T-helper 1 cell treated with Interleukin-12 subunit alpha and Interleukin-12 subunit beta and Interleukin-4 antibody, amounts not matched to agents 30 μg/mL and 1 μg/mL, for 36 hours (primary cell): ENCODE results near the gene PLXNC1.

ENCODE experiments used
- H3K27ac Mint-ChIP-seq: one replicate; pipeline ENCODE4 v1.8.0; 2021; ENCODE audit warnings: mild to moderate bottlenecking, mixed read lengths
- H3K27me3 Mint-ChIP-seq: one replicate; pipeline ENCODE4 v1.8.0; 2021; ENCODE audit warnings: low read depth, mixed read lengths
- H3K36me3 Mint-ChIP-seq: one replicate; pipeline ENCODE4 v1.8.0; 2021; ENCODE audit warnings: low read depth, mixed read lengths
- H3K4me1 Mint-ChIP-seq: one replicate; pipeline ENCODE4 v1.8.0; 2021; ENCODE audit warnings: low read depth, mixed read lengths
- H3K4me3 Mint-ChIP-seq: one replicate; pipeline ENCODE4 v1.8.0; 2021; ENCODE audit warnings: mild to moderate bottlenecking, moderate library complexity, mixed read lengths
- H3K9me3 Mint-ChIP-seq: one replicate; pipeline ENCODE4 v1.8.0; 2021; ENCODE audit warnings: mixed read lengths

PLXNC1 gene

GRCh38 chr12:94191023-94191422 is 42.6 kb downstream of the PLXNC1 start:
- Mint-ChIP-seq H3K36me3 (peaks cover 52% of the 10 kb centered on the region), H3K4me1 (peaks cover 2% of the 10 kb centered on the region), H3K27ac (no peak overlapping the region), H3K9me3 (peaks cover 26% of the 10 kb centered on the region), H3K27me3 (no peaks in the 10 kb centered on the region), H3K4me3 (no peak overlapping the region)

GRCh38 chr12:94191811-94192210 is 43.4 kb downstream of the PLXNC1 start:
- H3K4me1 Mint-ChIP-seq: peaks cover 2% of the 10 kb centered on the region
- H3K9me3 Mint-ChIP-seq: peaks cover 26% of the 10 kb centered on the region
- no peak overlapping the region for H3K4me3 Mint-ChIP-seq
- no peaks in the 10 kb centered on the region for H3K27me3 Mint-ChIP-seq
- peaks cover 48% of the 10 kb centered on the region for H3K36me3 Mint-ChIP-seq
- no peak overlapping the region for H3K27ac Mint-ChIP-seq

GRCh38 chr12:94192506-94192905 is 44.1 kb downstream of the PLXNC1 start:
- peaks cover 48% of the 10 kb centered on the region for H3K36me3 Mint-ChIP-seq
- peaks cover 26% of the 10 kb centered on the region for H3K9me3 Mint-ChIP-seq
- H3K27ac Mint-ChIP-seq: no peak overlapping the region
- no peak overlapping the region for H3K4me3 Mint-ChIP-seq
- peaks cover 2% of the 10 kb centered on the region for H3K4me1 Mint-ChIP-seq
- no peaks in the 10 kb centered on the region for H3K27me3 Mint-ChIP-seq

GRCh38 chr12:94193168-94193567 is 44.8 kb downstream of the PLXNC1 start:
- Mint-ChIP-seq H3K4me1 (peaks cover 2% of the 10 kb centered on the region), H3K27ac (no peak overlapping the region), H3K9me3 (peaks cover 26% of the 10 kb centered on the region), H3K36me3 (peaks cover 48% of the 10 kb centered on the region), H3K4me3 (no peak overlapping the region), H3K27me3 (no peaks in the 10 kb centered on the region)

- peaks cover 6% of the 10 kb centered on the region for H3K4me1 Mint-ChIP-seq
- H3K27ac Mint-ChIP-seq: no peak overlapping the region
- H3K4me3 Mint-ChIP-seq: no peak overlapping the region
- no peaks in the 10 kb centered on the region for H3K27me3 Mint-ChIP-seq
- H3K9me3 Mint-ChIP-seq: peaks cover 25% of the 10 kb centered on the region
- H3K36me3 Mint-ChIP-seq: peaks cover 57% of the 10 kb centered on the region
Measured at GRCh38 chr12:94195483-94195882, 47.1 kb downstream of the PLXNC1 start.

- Mint-ChIP-seq H3K27me3 (no peaks in the 10 kb centered on the region), H3K4me1 (peaks cover 19% of the 10 kb centered on the region), H3K9me3 (peaks cover 6% of the 10 kb centered on the region), H3K27ac (no peak overlapping the region), H3K4me3 (no peak overlapping the region), H3K36me3 (peaks cover 41% of the 10 kb centered on the region)
Measured at GRCh38 chr12:94198469-94198868, 50.1 kb downstream of the PLXNC1 start.

- H3K4me3 Mint-ChIP-seq: no peak overlapping the region
- peaks cover 20% of the 10 kb centered on the region for H3K4me1 Mint-ChIP-seq
- peaks cover 37% of the 10 kb centered on the region for H3K36me3 Mint-ChIP-seq
- H3K27ac Mint-ChIP-seq: no peak overlapping the region
- no peaks in the 10 kb centered on the region for H3K27me3 Mint-ChIP-seq
- peaks cover 2% of the 10 kb centered on the region for H3K9me3 Mint-ChIP-seq
Measured at GRCh38 chr12:94198872-94199271, 50.5 kb downstream of the PLXNC1 start.

- Mint-ChIP-seq H3K4me1 (peaks cover 28% of the 10 kb centered on the region), H3K9me3 (no peaks in the 10 kb centered on the region), H3K36me3 (peaks cover 31% of the 10 kb centered on the region), H3K4me3 (no peak overlapping the region), H3K27ac (no peak overlapping the region), H3K27me3 (no peaks in the 10 kb centered on the region)
Measured at GRCh38 chr12:94200069-94200468, 51.7 kb downstream of the PLXNC1 start.

GRCh38 chr12:94200695-94201094 is 52.3 kb downstream of the PLXNC1 start:
- peaks cover 30% of the 10 kb centered on the region for H3K36me3 Mint-ChIP-seq
- H3K27ac Mint-ChIP-seq: no peak overlapping the region

GRCh38 chr12:94202245-94203180 is 54.1 kb downstream of the PLXNC1 start:
- peak overlapping the region; percentile 47 for H3K4me3 Mint-ChIP-seq
- H3K9me3 Mint-ChIP-seq: no peaks in the 10 kb centered on the region
- H3K4me1 Mint-ChIP-seq: peaks cover 47% of the 10 kb centered on the region

More at GRCh38 chr12:94200695-94201094, 52.3 kb downstream of the PLXNC1 start:
- Mint-ChIP-seq H3K9me3 (no peaks in the 10 kb centered on the region), H3K27me3 (no peaks in the 10 kb centered on the region), H3K4me3 (no peak overlapping the region), H3K4me1 (peaks cover 30% of the 10 kb centered on the region)

GRCh38 chr12:94203181-94203546 is 54.8 kb downstream of the PLXNC1 start:
- Mint-ChIP-seq H3K27me3 (no peaks in the 10 kb centered on the region), H3K36me3 (peaks cover 27% of the 10 kb centered on the region), H3K4me3 (peak overlapping the region; percentile 47), H3K4me1 (peaks cover 52% of the 10 kb centered on the region), H3K9me3 (no peaks in the 10 kb centered on the region), H3K27ac (peak overlapping the region; percentile 23)

More at GRCh38 chr12:94202245-94203180, 54.1 kb downstream of the PLXNC1 start:
- Mint-ChIP-seq H3K27ac (peak overlapping the region; percentile 23), H3K27me3 (no peaks in the 10 kb centered on the region), H3K36me3 (peaks cover 26% of the 10 kb centered on the region)

GRCh38 chr12:94203796-94204195 is 55.4 kb downstream of the PLXNC1 start:
- Mint-ChIP-seq H3K4me3 (no peak overlapping the region), H3K27ac (peak overlapping the region; percentile 84), H3K27me3 (no peaks in the 10 kb centered on the region), H3K4me1 (peaks cover 58% of the 10 kb centered on the region), H3K36me3 (peaks cover 24% of the 10 kb centered on the region), H3K9me3 (no peaks in the 10 kb centered on the region)

- peaks cover 28% of the 10 kb centered on the region for H3K36me3 Mint-ChIP-seq
- no peaks in the 10 kb centered on the region for H3K9me3 Mint-ChIP-seq
- peak overlapping the region; percentile 84 for H3K27ac Mint-ChIP-seq
- peaks cover 63% of the 10 kb centered on the region for H3K4me1 Mint-ChIP-seq
- H3K4me3 Mint-ChIP-seq: peak overlapping the region; percentile 68
- H3K27me3 Mint-ChIP-seq: no peaks in the 10 kb centered on the region
Measured at GRCh38 chr12:94204499-94205247, 56.3 kb downstream of the PLXNC1 start.

GRCh38 chr12:94205822-94206221 is 57.4 kb downstream of the PLXNC1 start:
- Mint-ChIP-seq H3K9me3 (no peaks in the 10 kb centered on the region), H3K4me1 (peaks cover 60% of the 10 kb centered on the region), H3K36me3 (peaks cover 30% of the 10 kb centered on the region), H3K4me3 (peak overlapping the region; percentile 82), H3K27me3 (no peaks in the 10 kb centered on the region), H3K27ac (peak overlapping the region; percentile 99)

GRCh38 chr12:94206886-94207285 is 58.5 kb downstream of the PLXNC1 start:
- H3K27me3 Mint-ChIP-seq: no peaks in the 10 kb centered on the region

More at GRCh38 chr12:94206886-94207285, 58.5 kb downstream of the PLXNC1 start:
- H3K9me3 Mint-ChIP-seq: peaks cover 4% of the 10 kb centered on the region
- peaks cover 38% of the 10 kb centered on the region for H3K36me3 Mint-ChIP-seq
- peak overlapping the region; percentile 99 for H3K27ac Mint-ChIP-seq
- peak overlapping the region; percentile 82 for H3K4me3 Mint-ChIP-seq
- peaks cover 63% of the 10 kb centered on the region for H3K4me1 Mint-ChIP-seq
